Panc1 (cell line): ENCODE data around the gene ACAD9.

Experiments used
- REST ChIP-seq, 2 experiments: IDR thresholded peaks; 2 replicates each; pipeline ENCODE4 v1.6.1; 2011 to 2012; ENCODE audit warnings: low read depth in 2 of 2, control low read depth in 1 of 2, low read length in 1 of 2, mild to moderate bottlenecking in 1 of 2, moderate library complexity in 1 of 2; ENCODE audit not compliant: insufficient read depth in 1 of 2
- TCF7L2 ChIP-seq: IDR thresholded peaks from 2 replicates; pipeline ENCODE4 v1.6.1; 2011; ENCODE audit warnings: mild to moderate bottlenecking, low read depth, low read length, inconsistent platforms
- TF ChIP-seq, protein P1 (sequence below): fragments of 450-650 bp; IDR thresholded peaks from 2 replicates; pipeline ENCODE4 v1.5.1; 2017; ENCODE audit warnings: mild to moderate bottlenecking

- TF ChIP-seq, protein P1, sequence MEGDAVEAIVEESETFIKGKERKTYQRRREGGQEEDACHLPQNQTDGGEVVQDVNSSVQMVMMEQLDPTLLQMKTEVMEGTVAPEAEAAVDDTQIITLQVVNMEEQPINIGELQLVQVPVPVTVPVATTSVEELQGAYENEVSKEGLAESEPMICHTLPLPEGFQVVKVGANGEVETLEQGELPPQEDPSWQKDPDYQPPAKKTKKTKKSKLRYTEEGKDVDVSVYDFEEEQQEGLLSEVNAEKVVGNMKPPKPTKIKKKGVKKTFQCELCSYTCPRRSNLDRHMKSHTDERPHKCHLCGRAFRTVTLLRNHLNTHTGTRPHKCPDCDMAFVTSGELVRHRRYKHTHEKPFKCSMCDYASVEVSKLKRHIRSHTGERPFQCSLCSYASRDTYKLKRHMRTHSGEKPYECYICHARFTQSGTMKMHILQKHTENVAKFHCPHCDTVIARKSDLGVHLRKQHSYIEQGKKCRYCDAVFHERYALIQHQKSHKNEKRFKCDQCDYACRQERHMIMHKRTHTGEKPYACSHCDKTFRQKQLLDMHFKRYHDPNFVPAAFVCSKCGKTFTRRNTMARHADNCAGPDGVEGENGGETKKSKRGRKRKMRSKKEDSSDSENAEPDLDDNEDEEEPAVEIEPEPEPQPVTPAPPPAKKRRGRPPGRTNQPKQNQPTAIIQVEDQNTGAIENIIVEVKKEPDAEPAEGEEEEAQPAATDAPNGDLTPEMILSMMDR = no peak
- TF ChIP-seq TCF7L2 (peak; percentile 45; the same call in 1 of the 2 replicates), REST (IDR thresholded peaks at IDR 0.05; ENCODE audit: insufficient read depth in 1 of 2, low read depth in 2 of 2, low read length in 1 of 2) (no peak)
These were observed at the start of gene ACAD9 for GRCh38 chr3:128879125-128879969.
